GM12878 (cell line): ENCODE data around the gene SERPINA9.

Experiments
- CREB1 ChIP-seq: IDR thresholded peaks from 2 replicates; pipeline ENCODE4 v1.6.1; 2012; ENCODE audit warnings: low read depth, mild to moderate bottlenecking, inconsistent platforms
- EZH2 ChIP-seq: IDR thresholded peaks from 2 replicates; pipeline ENCODE4 v1.6.1; 2012; ENCODE audit warnings: low read depth, mild to moderate bottlenecking, control low read depth, inconsistent platforms, low read length, borderline replicate concordance; ENCODE audit not compliant: control insufficient read depth
- JUND ChIP-seq: IDR thresholded peaks from 2 replicates; pipeline ENCODE4 v1.6.1; 2012; ENCODE audit warnings: low read depth, mild to moderate bottlenecking, low read length, improper control_type of control experiment, moderate library complexity
- NFIC ChIP-seq: IDR thresholded peaks from 2 replicates; pipeline ENCODE4 v1.6.1; 2012; ENCODE audit warnings: low read depth, mild to moderate bottlenecking, inconsistent platforms, low read length, moderate library complexity
- POLR2A ChIP-seq: IDR thresholded peaks from 2 replicates; pipeline ENCODE4 v1.6.1; 2011; ENCODE audit warnings: low read depth, mild to moderate bottlenecking, low read length
- POLR2AphosphoS5 ChIP-seq: IDR thresholded peaks from 2 replicates; pipeline ENCODE4 v1.6.1; 2011; ENCODE audit warnings: mild to moderate bottlenecking, low read length, inconsistent platforms
- RAD21 ChIP-seq: IDR thresholded peaks from 2 replicates; pipeline ENCODE4 v1.6.1; 2011; ENCODE audit warnings: mild to moderate bottlenecking, low read depth, low read length, moderate library complexity; ENCODE audit not compliant: insufficient read depth
- TCF7 ChIP-seq: IDR thresholded peaks from 2 replicates; pipeline ENCODE4 v1.6.1; 2014; ENCODE audit warnings: antibody characterized with exemption, borderline replicate concordance
- TF ChIP-seq, protein P1 (sequence below): IDR thresholded peaks from 2 replicates; pipeline ENCODE4 v1.6.1; 2012; ENCODE audit warnings: mild to moderate bottlenecking, low read depth, low read length
- TF ChIP-seq, protein P2 (sequence below): IDR thresholded peaks from 2 replicates; pipeline ENCODE4 v1.6.1; 2012; ENCODE audit warnings: low read length, inconsistent platforms
- TF ChIP-seq, protein P3 (sequence below): IDR thresholded peaks from 2 replicates; pipeline ENCODE4 v1.6.1; 2012; ENCODE audit warnings: low read depth, low read length, improper control_type of control experiment
- TF ChIP-seq, protein P4 (sequence below): fragments of 450-650 bp; IDR thresholded peaks from 2 replicates; pipeline ENCODE4 v1.6.1; 2017; ENCODE audit warnings: low read depth, mild to moderate bottlenecking, moderate library complexity
- TF ChIP-seq, protein P5 (sequence below): fragments of 450-650 bp; IDR thresholded peaks from 2 replicates; pipeline ENCODE4 v1.6.1; 2017; ENCODE audit warnings: mild to moderate bottlenecking

DNA sequence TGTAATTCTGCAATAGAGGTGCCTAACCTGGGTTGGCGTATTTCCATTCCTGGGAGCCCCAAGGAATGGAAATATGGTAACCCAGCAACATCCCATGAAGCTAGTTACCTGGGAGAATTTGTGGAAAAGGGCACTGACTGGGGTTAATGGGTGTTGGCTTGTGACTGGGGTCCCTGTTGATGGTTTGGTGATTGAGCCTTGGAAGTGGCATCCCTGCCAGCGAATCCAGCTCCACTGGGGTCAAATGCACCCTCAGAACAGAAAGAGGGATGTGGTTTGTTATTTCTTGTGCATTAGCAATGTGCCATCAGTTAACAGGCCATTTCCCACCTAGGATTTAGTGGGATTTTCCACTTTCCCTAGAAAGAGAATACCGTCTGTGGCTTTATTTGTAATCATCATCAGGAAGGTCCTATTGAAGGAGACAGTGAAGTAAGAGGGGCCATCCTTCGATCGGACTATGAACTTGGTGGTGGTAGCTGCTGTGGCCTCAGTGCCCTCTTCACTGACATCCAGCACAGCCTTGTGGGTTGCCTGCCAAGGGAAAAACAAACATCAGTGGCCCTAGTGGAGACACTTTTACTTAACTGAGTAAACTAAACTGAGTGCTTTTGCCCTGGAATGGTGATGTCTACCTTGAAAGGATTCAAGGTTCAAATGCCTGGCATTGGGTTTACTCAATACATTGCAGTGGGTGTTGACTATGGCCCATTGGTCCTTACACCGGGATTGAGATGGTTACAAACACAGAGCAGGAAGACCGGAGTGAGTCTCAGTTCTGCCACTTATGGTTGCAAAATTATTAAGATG is 13.0 kb downstream of the SERPINA9 start:
- TF ChIP-seq RAD21 = no peak
- TF ChIP-seq POLR2AphosphoS5 = no peak
- TF ChIP-seq EZH2 = no peak
- TF ChIP-seq TCF7 = no peak
- TF ChIP-seq, protein P1, sequence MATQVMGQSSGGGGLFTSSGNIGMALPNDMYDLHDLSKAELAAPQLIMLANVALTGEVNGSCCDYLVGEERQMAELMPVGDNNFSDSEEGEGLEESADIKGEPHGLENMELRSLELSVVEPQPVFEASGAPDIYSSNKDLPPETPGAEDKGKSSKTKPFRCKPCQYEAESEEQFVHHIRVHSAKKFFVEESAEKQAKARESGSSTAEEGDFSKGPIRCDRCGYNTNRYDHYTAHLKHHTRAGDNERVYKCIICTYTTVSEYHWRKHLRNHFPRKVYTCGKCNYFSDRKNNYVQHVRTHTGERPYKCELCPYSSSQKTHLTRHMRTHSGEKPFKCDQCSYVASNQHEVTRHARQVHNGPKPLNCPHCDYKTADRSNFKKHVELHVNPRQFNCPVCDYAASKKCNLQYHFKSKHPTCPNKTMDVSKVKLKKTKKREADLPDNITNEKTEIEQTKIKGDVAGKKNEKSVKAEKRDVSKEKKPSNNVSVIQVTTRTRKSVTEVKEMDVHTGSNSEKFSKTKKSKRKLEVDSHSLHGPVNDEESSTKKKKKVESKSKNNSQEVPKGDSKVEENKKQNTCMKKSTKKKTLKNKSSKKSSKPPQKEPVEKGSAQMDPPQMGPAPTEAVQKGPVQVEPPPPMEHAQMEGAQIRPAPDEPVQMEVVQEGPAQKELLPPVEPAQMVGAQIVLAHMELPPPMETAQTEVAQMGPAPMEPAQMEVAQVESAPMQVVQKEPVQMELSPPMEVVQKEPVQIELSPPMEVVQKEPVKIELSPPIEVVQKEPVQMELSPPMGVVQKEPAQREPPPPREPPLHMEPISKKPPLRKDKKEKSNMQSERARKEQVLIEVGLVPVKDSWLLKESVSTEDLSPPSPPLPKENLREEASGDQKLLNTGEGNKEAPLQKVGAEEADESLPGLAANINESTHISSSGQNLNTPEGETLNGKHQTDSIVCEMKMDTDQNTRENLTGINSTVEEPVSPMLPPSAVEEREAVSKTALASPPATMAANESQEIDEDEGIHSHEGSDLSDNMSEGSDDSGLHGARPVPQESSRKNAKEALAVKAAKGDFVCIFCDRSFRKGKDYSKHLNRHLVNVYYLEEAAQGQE = no peak
- TF ChIP-seq CREB1 = no peak
- TF ChIP-seq, protein P2, sequence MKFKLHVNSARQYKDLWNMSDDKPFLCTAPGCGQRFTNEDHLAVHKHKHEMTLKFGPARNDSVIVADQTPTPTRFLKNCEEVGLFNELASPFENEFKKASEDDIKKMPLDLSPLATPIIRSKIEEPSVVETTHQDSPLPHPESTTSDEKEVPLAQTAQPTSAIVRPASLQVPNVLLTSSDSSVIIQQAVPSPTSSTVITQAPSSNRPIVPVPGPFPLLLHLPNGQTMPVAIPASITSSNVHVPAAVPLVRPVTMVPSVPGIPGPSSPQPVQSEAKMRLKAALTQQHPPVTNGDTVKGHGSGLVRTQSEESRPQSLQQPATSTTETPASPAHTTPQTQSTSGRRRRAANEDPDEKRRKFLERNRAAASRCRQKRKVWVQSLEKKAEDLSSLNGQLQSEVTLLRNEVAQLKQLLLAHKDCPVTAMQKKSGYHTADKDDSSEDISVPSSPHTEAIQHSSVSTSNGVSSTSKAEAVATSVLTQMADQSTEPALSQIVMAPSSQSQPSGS = no peak
- TF ChIP-seq, protein P3, sequence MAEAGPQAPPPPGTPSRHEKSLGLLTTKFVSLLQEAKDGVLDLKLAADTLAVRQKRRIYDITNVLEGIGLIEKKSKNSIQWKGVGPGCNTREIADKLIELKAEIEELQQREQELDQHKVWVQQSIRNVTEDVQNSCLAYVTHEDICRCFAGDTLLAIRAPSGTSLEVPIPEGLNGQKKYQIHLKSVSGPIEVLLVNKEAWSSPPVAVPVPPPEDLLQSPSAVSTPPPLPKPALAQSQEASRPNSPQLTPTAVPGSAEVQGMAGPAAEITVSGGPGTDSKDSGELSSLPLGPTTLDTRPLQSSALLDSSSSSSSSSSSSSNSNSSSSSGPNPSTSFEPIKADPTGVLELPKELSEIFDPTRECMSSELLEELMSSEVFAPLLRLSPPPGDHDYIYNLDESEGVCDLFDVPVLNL = no peak
- TF ChIP-seq NFIC = no peak
- no peak for TF ChIP-seq JUND
- TF ChIP-seq, protein P4, sequence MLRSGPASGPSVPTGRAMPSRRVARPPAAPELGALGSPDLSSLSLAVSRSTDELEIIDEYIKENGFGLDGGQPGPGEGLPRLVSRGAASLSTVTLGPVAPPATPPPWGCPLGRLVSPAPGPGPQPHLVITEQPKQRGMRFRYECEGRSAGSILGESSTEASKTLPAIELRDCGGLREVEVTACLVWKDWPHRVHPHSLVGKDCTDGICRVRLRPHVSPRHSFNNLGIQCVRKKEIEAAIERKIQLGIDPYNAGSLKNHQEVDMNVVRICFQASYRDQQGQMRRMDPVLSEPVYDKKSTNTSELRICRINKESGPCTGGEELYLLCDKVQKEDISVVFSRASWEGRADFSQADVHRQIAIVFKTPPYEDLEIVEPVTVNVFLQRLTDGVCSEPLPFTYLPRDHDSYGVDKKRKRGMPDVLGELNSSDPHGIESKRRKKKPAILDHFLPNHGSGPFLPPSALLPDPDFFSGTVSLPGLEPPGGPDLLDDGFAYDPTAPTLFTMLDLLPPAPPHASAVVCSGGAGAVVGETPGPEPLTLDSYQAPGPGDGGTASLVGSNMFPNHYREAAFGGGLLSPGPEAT = no peak
- TF ChIP-seq, protein P5, sequence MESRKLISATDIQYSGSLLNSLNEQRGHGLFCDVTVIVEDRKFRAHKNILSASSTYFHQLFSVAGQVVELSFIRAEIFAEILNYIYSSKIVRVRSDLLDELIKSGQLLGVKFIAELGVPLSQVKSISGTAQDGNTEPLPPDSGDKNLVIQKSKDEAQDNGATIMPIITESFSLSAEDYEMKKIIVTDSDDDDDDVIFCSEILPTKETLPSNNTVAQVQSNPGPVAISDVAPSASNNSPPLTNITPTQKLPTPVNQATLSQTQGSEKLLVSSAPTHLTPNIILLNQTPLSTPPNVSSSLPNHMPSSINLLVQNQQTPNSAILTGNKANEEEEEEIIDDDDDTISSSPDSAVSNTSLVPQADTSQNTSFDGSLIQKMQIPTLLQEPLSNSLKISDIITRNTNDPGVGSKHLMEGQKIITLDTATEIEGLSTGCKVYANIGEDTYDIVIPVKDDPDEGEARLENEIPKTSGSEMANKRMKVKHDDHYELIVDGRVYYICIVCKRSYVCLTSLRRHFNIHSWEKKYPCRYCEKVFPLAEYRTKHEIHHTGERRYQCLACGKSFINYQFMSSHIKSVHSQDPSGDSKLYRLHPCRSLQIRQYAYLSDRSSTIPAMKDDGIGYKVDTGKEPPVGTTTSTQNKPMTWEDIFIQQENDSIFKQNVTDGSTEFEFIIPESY = no peak
- no peak for TF ChIP-seq POLR2A
